ENCODE measurements around the gene RNF227.
"Not testable (repeated sequence)": the region's sequence is repeated elsewhere in the genome, so short reads cannot be mapped to it uniquely, and the experiment has no call there.

The RNF227 gene

GRCh38 chr17:7915611-7916384 is at the start of gene RNF227:
RNF227 (minus strand) TSS chr17:7916289; CDS start chr17:7916195, 94 bp downstream.
- peak; percentile 94 for DNase-seq

DNA sequence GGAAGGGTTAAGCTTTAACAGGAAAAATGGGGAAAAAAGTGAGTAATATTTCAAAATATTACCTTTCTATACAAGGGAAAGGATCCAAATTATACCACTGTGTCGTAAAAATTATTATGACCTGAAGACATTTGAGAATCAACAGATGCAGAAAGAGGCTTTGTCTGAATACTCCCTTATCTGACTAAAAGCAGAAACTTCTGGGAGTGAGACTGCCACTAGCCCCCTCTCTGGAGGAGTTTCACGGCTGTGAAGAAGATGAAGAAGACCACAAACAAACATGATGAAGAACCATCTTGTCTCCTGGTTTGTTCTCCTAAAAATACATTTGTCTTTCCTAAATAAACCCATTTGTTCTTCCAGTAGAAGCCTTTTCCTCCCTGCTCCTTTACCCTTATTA is 45.3 kb upstream of the RNF227 start:
- no peak for DNase-seq

DNA sequence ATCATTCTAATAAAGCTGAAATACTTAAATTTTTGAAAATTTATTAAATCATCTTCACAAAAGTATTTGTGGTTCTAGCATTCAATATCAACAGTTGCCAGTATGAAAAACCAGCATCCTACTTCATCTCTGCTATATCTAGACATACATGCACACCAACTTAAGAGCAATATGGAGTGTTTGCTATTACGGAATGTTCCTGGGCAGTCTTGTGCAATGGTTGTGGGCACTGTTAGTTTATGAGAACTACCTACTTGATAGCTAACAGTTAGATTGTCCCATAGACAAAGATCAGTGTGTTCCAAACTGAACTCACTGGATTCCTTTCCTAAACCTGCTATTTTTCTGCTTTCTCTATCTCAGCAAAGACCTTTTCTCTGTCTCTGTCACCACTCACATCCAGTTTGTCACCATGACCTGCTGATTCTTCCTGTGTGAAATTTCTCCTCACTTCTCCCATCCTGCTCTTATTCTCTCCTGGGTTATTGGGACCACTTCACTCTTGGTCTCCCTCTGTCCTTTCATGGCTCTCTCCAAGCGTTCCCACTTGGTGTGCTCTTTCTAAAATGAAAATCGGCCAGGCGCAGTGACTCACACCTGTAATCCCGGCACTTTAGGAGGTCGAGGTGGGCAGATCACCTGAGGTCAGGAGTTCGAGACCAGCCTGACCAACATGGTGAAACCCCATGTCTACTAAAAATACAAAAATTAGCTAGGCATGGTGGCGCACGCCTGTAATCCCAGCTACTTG is 43.6 kb upstream of the RNF227 start:
- DNase-seq = no peak

DNA sequence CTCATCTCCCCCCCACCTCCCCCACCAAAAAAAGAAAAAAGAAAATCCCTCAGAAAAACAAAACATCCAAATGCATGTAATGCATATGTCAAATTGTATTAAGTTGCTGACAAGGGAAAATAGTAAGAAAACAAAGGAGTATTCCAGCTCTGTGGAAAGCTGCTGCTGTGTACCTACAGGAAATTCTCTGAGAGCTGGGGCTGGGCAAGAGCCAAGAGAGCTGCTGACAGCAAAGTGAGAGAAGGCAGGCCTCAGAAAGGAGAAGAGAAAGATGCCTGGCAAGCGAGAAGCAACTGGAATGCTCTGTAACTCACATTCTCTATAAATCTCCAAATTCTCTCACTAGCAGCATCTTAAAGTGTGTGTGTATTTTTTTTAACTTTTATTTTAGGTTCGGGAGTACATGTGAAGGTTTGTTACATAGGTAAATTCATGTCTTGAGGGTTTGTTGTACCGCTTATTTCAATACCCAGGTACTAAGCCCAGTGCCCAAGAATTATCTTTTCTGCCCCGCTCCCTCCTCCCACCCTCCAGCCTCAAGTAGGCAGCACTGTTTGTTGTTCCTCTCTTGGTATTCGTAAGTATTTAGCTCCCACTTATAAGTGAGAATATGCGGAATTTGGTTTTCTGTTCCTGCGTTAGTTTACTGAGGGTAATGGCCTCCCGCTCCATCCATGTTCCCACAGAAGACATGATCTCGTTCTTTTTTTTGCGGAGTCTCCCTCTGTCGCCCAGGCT is 40.3 kb upstream of the RNF227 start:
- DNase-seq = no peak

DNA sequence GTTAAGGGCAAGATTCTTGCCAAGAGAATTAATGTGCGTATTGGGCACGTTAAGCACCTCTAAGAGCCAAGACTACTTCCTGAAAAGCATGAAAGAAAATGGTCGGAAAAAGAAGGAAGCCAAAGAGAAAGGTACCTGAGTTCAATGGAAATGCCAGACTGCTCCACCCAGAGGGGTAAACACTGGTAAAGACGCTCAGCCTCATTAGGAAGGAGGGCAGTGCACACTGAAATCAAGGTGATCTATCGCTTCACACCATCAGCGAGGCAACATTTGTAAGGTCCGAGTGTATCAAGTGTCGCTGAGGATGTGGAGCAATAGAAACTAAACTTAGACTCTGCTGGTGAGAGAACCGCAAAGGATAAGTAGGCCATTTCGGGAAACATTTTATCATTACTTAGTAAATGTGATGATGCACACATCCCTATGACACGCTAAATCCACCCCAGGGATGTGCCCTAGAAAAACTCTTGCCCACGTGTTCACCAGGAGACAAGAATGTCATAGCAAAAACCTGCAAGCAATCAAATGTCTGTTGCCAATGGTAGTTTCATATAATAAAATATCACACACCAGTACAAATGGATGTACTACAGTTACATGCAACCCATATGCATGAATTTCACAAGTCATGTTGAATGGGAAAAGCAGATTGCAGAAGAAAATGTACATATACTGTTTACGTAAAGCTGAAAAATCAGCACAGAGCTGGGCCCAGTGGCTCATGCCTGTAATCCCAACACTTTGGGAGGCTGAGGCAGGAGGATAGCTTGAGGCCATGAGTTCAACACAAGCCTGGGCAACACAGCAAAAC is 39.5 kb upstream of the RNF227 start:
- DNase-seq = no peak

DNA sequence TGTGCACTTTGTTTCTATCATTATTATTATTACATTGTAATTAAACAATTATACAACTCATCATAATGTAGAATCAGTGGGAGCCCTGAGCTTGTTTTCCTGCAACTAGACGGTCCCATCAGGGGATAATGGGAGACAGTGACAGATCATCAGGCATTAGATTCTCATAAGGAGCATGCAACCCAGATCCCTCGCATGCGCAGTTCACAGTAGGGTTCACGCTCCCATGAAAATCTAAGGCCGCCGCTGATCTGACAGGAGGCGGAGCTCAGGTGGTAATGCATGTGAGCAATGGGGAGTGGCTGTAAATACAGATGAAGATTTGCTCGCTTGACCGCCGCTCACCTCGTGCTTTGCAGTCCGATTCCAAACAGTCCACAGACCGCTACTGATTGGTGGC is 37.2 kb upstream of the RNF227 start:
- DNase-seq = not testable (repeated sequence)

DNA sequence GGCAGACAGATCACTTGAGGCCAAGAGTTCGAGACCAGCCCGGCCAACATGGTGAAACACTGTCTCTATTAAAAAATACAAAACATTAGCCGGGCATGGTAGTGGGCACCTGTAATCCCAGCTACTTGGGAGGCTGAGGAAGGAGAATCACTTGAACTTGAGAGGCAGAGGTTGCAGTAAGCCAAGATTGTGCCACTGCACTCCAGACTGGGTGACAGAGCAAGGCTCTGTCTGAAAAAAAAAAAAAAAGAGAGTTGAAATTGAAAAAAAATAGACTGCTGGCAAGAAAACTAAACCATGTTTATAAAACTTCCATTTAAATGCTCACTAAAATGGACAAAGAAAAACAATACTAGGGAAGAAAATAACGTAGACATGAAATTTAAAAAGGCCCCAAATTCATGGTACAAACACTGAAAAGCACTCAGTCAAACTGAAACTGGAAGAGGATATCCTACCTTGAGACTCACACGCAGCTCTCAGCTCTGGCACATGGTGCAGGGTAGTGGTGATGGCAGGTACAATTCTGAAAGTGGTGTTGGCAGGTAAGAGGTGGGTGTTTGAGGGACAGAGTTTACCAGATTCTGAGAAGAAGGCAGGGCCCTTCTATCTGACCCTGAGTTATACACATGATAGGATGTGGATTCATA is 35.2 kb upstream of the RNF227 start:
- DNase-seq = no peak

GRCh38 chr17:7950578-7950977 is 34.5 kb upstream of the RNF227 start:
- DNase-seq = no peak

- DNase-seq = no peak
Observed at GRCh38 chr17:7947651-7948050, 31.6 kb upstream of the RNF227 start.

- DNase-seq = no peak
Observed at GRCh38 chr17:7946441-7946840, 30.4 kb upstream of the RNF227 start.

DNA sequence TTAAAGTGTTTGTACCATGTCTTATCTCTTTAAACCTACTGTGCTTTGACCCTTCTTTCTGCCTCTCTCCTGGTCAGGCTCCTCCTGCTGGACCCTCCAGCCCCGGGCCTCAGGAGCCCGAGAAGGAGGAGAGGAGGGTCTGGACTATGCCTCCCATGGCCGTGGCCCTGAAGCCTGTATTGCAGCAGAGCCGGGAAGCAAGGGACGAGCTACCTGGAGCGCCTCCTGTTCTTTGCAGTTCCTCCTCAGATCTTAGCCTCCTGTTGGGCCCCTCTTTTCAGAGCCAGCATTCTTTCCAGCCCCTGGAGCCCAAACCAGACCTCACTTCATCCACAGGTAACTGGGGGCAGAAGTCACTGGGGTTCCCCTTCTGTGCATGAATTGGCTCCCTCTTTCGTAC is 29.6 kb upstream of the RNF227 start:
- no peak for DNase-seq

DNA sequence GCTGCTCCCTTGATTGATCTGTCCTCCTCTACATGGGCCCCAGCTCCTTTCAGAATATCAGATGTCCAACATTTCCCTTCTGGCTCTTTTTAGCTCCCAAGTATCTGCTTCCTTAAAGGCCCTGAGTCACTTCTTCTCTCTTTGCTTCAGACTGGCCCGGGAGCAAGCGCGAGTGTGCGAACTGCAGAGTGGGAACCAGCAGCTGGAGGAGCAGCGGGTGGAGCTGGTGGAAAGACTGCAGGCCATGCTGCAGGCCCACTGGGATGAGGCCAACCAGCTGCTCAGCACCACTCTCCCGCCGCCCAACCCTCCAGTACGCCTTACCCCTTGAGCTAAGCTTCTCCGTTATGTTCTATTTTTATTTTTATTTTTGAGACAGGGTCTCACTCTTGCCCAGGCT is 28.2 kb upstream of the RNF227 start:
- no peak for DNase-seq

DNA sequence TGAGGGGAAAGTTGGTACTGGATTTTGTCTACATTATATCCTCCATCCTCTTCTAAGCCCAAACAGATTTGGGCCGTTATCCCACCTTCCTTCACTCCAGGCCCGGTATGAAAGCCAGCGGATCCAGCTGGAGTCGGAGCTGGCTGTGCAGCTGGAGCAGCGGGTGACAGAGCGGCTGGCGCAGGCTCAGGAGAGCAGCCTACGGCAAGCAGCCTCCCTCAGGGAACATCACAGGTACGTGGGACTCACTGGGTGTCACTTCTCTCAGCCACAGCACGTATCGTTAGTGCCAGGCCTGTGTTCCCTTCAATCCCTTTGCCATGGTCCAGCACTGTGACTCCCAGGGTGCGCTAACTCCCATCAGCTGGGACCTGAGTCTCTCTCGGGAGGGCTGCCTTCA is 27.2 kb upstream of the RNF227 start:
- no peak for DNase-seq

- no peak for DNase-seq
Observed at GRCh38 chr17:7940743-7941142, 24.7 kb upstream of the RNF227 start.

- DNase-seq = no peak
Observed at GRCh38 chr17:7940034-7940433, 23.9 kb upstream of the RNF227 start.

- no peak for DNase-seq
Observed at GRCh38 chr17:7935859-7936258, 19.8 kb upstream of the RNF227 start.

DNA sequence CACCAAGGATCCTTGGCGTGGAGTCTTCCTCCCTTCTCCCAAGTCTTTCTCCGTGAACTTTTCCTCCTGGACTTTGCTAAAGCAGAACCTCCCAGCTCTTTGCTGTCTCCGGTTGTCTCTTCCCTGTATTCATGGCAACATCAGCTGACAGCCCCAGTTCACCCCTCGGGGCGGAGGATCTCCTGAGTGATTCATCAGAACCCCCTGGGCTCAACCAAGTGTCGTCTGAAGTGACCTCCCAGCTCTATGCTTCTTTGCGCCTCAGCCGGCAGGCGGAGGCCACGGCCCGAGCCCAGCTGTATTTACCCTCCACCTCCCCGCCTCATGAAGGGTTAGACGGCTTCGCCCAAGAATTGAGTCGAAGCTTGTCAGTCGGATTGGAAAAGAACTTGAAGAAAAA is 16.9 kb upstream of the RNF227 start:
- DNase-seq = no peak

DNA sequence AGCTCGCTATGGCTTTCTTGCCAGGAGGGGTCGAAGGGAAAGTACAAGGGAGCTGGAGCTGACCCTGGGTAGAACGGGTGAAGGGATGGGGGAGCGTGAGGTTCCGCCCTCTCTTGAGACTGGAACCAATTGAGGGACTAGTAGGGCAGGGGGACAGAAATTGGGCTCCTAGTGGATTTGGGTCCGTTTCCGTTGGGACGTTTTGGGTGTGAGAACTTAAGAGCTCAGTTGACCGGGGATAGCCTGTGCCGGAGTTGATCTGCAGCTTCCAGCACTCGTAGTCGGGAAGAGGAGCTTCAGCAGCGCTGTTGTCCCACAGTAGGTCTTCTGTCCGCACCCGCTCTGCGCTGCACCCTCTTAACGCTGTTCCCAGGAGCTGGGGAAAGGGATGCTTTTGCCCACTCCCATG is 16.4 kb upstream of the RNF227 start:
- no peak for DNase-seq

DNA sequence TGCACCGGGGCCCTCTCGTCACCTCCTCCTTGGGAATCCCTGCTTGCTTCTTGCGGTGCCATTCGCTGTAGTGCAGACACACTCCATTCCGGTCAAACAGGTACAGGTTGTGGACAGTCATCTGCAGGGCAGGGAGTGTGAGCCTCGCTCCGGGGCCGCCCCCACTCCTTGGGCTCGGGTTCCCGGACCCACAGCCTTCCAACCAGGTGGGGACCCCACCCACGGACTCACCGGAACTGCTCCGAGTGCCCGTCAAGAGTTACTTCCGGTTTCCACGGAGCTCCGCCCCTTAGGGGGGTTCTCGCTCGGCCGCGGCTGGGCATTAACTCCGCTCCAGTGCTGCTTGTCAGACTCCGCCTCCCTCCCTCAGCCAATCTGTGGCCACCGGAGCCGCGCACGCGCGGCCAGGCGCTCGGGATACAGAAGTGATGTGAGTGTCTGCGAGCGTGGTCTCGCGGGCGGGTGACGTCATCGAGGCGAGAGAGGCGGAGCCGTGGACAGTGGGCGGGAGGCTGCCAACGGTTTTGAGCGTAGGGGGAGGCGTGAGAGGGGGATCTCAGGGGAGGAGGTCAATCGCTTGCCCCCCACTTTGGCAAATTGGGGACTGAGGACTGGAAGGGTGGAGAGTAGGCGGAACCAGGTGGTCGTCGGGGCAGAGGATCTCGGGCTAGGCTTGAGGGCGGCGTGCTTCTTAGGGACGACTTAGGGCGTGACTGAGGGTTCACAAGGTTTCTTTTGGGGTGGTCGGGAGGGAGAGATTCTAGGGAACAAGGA is 15.8 kb upstream of the RNF227 start, which contains the start of the genes CNTROB and TRAPPC1:
TSS of gene CNTROB (plus strand) at position 498 of the 774 bp plus-strand sequence. CDS start 874 bp downstream, outside the sequence.
TSS of gene TRAPPC1 (minus strand) at position 238 of the 774 bp plus-strand sequence. CDS start at position 121, 117 bp downstream.
- peak; percentile 99 for DNase-seq

DNA sequence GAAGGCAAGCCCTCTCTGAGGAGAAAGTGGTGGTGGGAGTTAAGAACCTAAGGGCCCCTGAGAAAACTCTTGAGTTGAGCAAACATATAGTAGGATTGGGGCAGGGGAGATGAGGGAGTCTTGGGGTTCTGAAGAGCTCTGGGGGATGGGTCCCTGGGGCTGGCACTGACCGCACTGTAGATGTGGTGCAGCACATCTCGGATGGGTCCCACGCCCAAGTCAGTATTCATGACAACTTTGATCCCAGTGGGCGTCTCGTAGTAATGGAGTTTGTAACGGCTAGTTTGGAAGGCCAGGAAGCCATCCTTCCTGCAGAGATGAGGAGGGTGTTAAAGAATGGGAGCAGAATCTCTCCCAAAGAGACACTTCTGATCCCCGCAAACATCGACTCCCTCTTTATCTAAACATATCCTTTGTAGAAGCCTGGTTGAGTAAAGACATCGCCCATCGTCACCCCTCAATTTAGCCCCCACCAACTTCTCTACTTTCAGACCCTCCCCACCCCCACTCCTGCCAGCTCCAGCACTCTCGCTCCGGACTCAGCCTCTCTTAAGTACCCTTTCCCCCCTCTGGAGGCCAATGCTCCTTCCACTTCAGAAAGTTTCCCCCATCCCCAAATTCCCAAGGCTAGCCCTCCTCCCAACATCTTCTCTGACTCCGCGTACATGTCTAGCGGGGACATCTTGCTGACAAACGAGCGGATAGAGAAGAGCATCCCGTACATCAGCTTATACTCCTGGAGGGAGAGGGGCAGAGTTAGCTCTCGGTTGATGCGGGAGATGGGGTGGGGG is 14.9 kb upstream of the RNF227 start:
- DNase-seq = no peak

All from SHP77 treated with DMSO at 0.1 percent for 48 hours (cell line).